MCF 10A (cell line): ENCODE measurements around the gene USP48. TPM values are rescaled to one million over a fixed set of nuclear protein-coding genes. Genes with fewer than 3 reads are reported as not detected.

ENCODE experiments used
- BruUV-seq: library from RNA; stranded (reverse); fragments of 400-500 nt; replicated peaks from 2 replicates; lab custom pipeline; 2021; lab: Mats Ljungman, UMichigan
- CTCF ChIA-PET: fragments of 300-600 bp; sonication (Branson Sonifier 250); formaldehyde crosslinking; extraction: SDS; loops from one replicate; lab custom pipeline; 2021; ENCODE audit warnings: antibody characterized with exemption, inconsistent platforms; lab: Yijun Ruan, JAX
- POLR2A ChIA-PET: fragments of 300-600, 350-650 bp; sonication (Branson Sonifier 250); formaldehyde crosslinking; extraction: SDS; loops from one replicate; lab custom pipeline; 2020; ENCODE audit warnings: antibody characterized with exemption, inconsistent platforms; lab: Yijun Ruan, JAX
- DNase-seq: peaks from one replicate; pipeline ENCODE4 v3.0.0-alpha.2; 2018; ENCODE audit not compliant: unreplicated experiment
- H3K27ac Mint-ChIP-seq: one replicate; pipeline ENCODE4 v1.8.0; 2022; ENCODE audit warnings: mild to moderate bottlenecking, low read depth, mixed read lengths; ENCODE audit not compliant: unreplicated experiment
- H3K27me3 Mint-ChIP-seq: one replicate; pipeline ENCODE4 v1.8.0; 2022; ENCODE audit warnings: mixed read lengths; ENCODE audit not compliant: insufficient read depth, unreplicated experiment
- H3K36me3 Mint-ChIP-seq: one replicate; pipeline ENCODE4 v1.8.0; 2022; ENCODE audit warnings: mild to moderate bottlenecking, moderate library complexity, mixed read lengths; ENCODE audit not compliant: insufficient read depth, unreplicated experiment
- H3K4me1 Mint-ChIP-seq: one replicate; pipeline ENCODE4 v1.8.0; 2022; ENCODE audit warnings: mixed read lengths; ENCODE audit not compliant: insufficient read depth, unreplicated experiment
- H3K4me3 Mint-ChIP-seq: one replicate; pipeline ENCODE4 v1.8.0; 2022; ENCODE audit warnings: mild to moderate bottlenecking, moderate library complexity, mixed read lengths; ENCODE audit not compliant: unreplicated experiment
- H3K9me3 Mint-ChIP-seq: one replicate; pipeline ENCODE4 v1.8.0; 2022; ENCODE audit warnings: mixed read lengths; ENCODE audit not compliant: unreplicated experiment
- intact Hi-C: fragments of 100-400 bp; cut with micrococcal nuclease; formaldehyde crosslinking; loops from 2 replicates; pipeline ENCODE4 v1.14.1; 2022
- total RNA-seq: library from RNA; stranded (reverse); gene quantifications from 2 replicates; pipeline ENCODE4 v1.2.3, GENCODE V29; 2022
- TF ChIP-seq, protein P1 (sequence below): fragments of 200-600 bp; IDR thresholded peaks from one replicate; pipeline ENCODE4 v1.8.0; 2022; ENCODE audit warnings: antibody characterized with exemption, mild to moderate bottlenecking; ENCODE audit not compliant: unreplicated experiment

Gene USP48
- total RNA-seq, 1 experiment from 2014 or later, result 64.8 TPM

DNA sequence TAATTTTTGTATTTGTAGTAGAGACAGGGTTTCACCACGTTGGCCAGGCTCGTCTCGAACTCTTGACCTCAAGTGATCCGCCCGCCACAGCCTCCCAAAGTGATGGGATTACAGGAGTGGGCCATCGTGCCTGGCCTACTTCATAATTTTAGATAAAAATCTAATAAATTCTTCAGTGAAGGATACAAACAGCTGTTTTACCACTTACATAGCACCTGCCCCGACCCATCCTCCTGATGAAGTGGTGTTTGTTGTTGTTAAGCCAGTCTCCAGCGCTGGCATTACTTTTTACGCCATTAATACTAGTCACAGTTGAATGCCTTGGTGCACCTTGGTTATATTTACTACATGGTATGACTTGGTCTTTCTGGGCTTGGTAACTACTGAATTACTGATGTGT is 101.5 kb downstream of the USP48 start:
- CTCF ChIA-PET, result no interaction called here
- no peaks in the 10 kb centered on the region for H3K9me3 Mint-ChIP-seq
- intact Hi-C loops, result no loop called here
- H3K27me3 Mint-ChIP-seq, result no peaks in the 10 kb centered on the region
- H3K4me1 Mint-ChIP-seq, result no peaks in the 10 kb centered on the region
- TF ChIP-seq, protein P1, sequence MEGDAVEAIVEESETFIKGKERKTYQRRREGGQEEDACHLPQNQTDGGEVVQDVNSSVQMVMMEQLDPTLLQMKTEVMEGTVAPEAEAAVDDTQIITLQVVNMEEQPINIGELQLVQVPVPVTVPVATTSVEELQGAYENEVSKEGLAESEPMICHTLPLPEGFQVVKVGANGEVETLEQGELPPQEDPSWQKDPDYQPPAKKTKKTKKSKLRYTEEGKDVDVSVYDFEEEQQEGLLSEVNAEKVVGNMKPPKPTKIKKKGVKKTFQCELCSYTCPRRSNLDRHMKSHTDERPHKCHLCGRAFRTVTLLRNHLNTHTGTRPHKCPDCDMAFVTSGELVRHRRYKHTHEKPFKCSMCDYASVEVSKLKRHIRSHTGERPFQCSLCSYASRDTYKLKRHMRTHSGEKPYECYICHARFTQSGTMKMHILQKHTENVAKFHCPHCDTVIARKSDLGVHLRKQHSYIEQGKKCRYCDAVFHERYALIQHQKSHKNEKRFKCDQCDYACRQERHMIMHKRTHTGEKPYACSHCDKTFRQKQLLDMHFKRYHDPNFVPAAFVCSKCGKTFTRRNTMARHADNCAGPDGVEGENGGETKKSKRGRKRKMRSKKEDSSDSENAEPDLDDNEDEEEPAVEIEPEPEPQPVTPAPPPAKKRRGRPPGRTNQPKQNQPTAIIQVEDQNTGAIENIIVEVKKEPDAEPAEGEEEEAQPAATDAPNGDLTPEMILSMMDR, result no peak
- no peak for DNase-seq
- no TSS peak for BruUV-seq
- H3K36me3 Mint-ChIP-seq, result peaks cover 82% of the 10 kb centered on the region
- H3K4me3 Mint-ChIP-seq, result no peak overlapping the region
- no peak overlapping the region for H3K27ac Mint-ChIP-seq
- POLR2A ChIA-PET, result no interaction called here

GRCh38 chr1:21680918-21681317 is 102.0 kb downstream of the USP48 start:
- H3K4me1 Mint-ChIP-seq, result no peaks in the 10 kb centered on the region
- ChIA-PET CTCF (no interaction called here), POLR2A (no interaction called here)
- H3K9me3 Mint-ChIP-seq, result no peaks in the 10 kb centered on the region
- no TSS peak for BruUV-seq
- no peak overlapping the region for H3K27ac Mint-ChIP-seq
- H3K27me3 Mint-ChIP-seq, result no peaks in the 10 kb centered on the region
- H3K4me3 Mint-ChIP-seq, result no peak overlapping the region
- TF ChIP-seq, protein P1, result no peak
- DNase-seq, result no peak
- intact Hi-C loops, result no loop called here
- H3K36me3 Mint-ChIP-seq, result peaks cover 77% of the 10 kb centered on the region

DNA sequence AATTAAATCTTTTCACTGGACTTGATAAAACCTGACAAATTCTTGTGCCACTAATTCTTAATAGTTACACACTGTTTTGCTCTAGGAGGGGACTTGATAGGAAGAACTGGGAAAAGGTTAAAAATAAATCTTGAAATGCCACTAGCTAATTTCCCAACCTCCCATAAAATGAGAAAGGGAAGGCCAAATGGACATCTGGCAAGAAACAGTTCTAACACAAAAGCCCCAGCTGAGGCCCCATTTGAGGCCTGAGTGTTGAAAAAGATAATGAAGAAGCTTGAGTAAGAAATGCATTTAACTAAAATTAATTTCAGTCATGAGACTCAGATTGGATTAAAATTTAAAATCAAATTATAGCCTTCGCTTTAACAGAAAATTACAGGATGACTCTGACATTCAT is 102.6 kb downstream of the USP48 start:
- DNase-seq, result no peak
- CTCF ChIA-PET, result no interaction called here
- BruUV-seq, result no TSS peak
- Mint-ChIP-seq H3K4me3 (no peak overlapping the region), H3K36me3 (peaks cover 72% of the 10 kb centered on the region), H3K27ac (no peak overlapping the region), H3K9me3 (no peaks in the 10 kb centered on the region), H3K27me3 (no peaks in the 10 kb centered on the region), H3K4me1 (no peaks in the 10 kb centered on the region)
- TF ChIP-seq, protein P1, result no peak
- POLR2A ChIA-PET, result no interaction called here
- intact Hi-C loops, result no loop called here

DNA sequence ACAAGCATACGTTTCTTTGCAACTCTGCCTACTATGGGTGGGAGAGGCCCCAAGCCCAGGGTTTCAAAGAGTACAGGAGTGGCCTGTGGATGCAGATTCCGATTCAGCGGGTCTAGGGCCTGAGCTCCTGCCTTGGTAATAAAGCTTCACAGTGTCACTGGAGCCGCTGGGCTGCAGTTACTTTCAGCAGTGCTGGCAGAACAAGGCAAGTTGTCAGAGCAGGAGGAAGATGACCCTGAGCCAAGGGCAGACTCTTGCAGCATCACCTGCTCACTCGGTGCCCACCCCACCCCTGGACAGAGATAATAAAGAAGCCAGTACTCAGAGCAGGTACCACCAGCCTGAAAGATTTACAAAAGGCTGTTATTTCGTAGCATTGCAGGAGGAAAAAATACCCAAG is 105.8 kb downstream of the USP48 start:
- POLR2A ChIA-PET, result no interaction called here
- CTCF ChIA-PET, result interaction anchor here (0.6 kb wide), 1 partner anchor 306 kb away, joined by 3 read pairs; no protein-coding TSS in a partner anchor
- H3K27me3 Mint-ChIP-seq, result no peaks in the 10 kb centered on the region
- H3K27ac Mint-ChIP-seq, result no peak overlapping the region
- peaks cover 53% of the 10 kb centered on the region for H3K36me3 Mint-ChIP-seq
- H3K4me3 Mint-ChIP-seq, result no peak overlapping the region
- intact Hi-C loops, result no loop called here
- H3K4me1 Mint-ChIP-seq, result no peaks in the 10 kb centered on the region
- H3K9me3 Mint-ChIP-seq, result no peaks in the 10 kb centered on the region
- no TSS peak for BruUV-seq
- TF ChIP-seq, protein P1, result no peak
- DNase-seq, result no peak
